ENCODE data around the gene SPDYE16. TPM values are rescaled to one million over a fixed set of nuclear protein-coding genes. Genes with fewer than 3 reads are reported as not detected.

Gene SPDYE16
- total and polyA plus RNA-seq, 10 of the 15 experiments (the other 5 are each of a cell fraction or from before 2014, with no cell fraction given) = 0.04 to 0.92 (median 0.07) TPM; not detected in 1

- CTCF ChIA-PET = no interaction called here
- FAIRE-seq = no peak
Observed at GRCh38 chr7:76505168-76506080, 37.7 kb downstream of the SPDYE16 start.

More at GRCh38 chr7:76505168-76506080, 37.7 kb downstream of the SPDYE16 start:
- Histone ChIP-seq H3K27me3 (replicated peaks in 1 of 2; ENCODE audit: control insufficient read depth in 2 of 2, insufficient read depth in 2 of 2, low read length in 1 of 2) (no peaks in the 10 kb centered on the region), H3K4me1 (ENCODE audit: control insufficient read depth, insufficient read depth, low read length) (no peaks in the 10 kb centered on the region), H3K27ac (ENCODE audit: control insufficient read depth, insufficient read depth) (no peak overlapping the region), H2AFZ (ENCODE audit: control insufficient read depth, low read depth, low read length) (no peak overlapping the region), H3K79me2 (ENCODE audit: control insufficient read depth, insufficient read depth, low read length) (no peaks in the 10 kb centered on the region), H3K36me3 (ENCODE audit: control insufficient read depth in 2 of 2, insufficient read depth in 2 of 2, low read length in 1 of 2) (peaks cover 0 to 7% of the 10 kb centered on the region in 2 experiments; a peak in 2 of 4 replicates), H3K4me3 (no peak overlapping the region), H4K20me1 (ENCODE audit: control insufficient read depth, insufficient read depth) (no peaks in the 10 kb centered on the region), H3K9ac (ENCODE audit: control insufficient read depth, insufficient read depth, low read length) (no peak overlapping the region), H3K4me2 (ENCODE audit: control insufficient read depth, insufficient read depth) (no peak overlapping the region), H3K9me3 (replicated peaks; ENCODE audit: control insufficient read depth, insufficient read depth, low read length) (no peaks in the 10 kb centered on the region)
- ATAC-seq (no peak), DNase-seq (ENCODE audit: low read depth, low spot score) (no peak)
- RAD21 ChIA-PET (ENCODE audit: unreplicated experiment) = no interaction called here
- TF ChIP-seq ZBED1 (IDR thresholded peaks at IDR 0.05; ENCODE audit: borderline replicate concordance) (no peak), CEBPB (IDR thresholded peaks at IDR 0.05; ENCODE audit: borderline replicate concordance in 1 of 2, low read depth in 2 of 2, low read length in 2 of 2) (no peak), ATF2 (IDR thresholded peaks at IDR 0.05; ENCODE audit: low read length) (no peak), PKNOX1 (IDR thresholded peaks at IDR 0.05) (no peak), ZBTB33 (IDR thresholded peaks at IDR 0.05) (no peak)
- POLR2A ChIA-PET = no interaction called here
- intact Hi-C loops (cut with micrococcal nuclease; ENCODE audit: unreplicated experiment) = no loop called here
- SMC1A ChIA-PET (ENCODE audit: uncharacterized antibody, unreplicated experiment) = no interaction called here
- in situ Hi-C loops (cut with MboI) = loop anchor here (25.0 kb wide), 1 partner anchor 507 kb away; no protein-coding TSS in a partner anchor
- no TSS peak for BruUV-seq (replicated peaks)
- 88% methylated on average over 29 of the region's 32 CpGs for WGBS (ENCODE audit: insufficient coverage, insufficient replicate concordance, low lambda C conversion rate, missing lambda C conversion rate)

All from GM12878 (cell line).